Ovary (tissue), 3 donors: ENCODE results near the gene PTPRN.

Source experiments
- CTCF ChIP-seq, 3 donors: fragments of 450-650 bp in 2 of 3; fragments of 200-600 bp in 1 of 3; IDR thresholded peaks; one replicate each; pipeline versions ENCODE4 v1.5.1 to v1.8.0; 2016 to 2022; ENCODE audit warnings: antibody characterized with exemption in 3 of 3, mild to moderate bottlenecking in 1 of 3
- POLR2A ChIP-seq: fragments of 450-650 bp; IDR thresholded peaks from one replicate; pipeline ENCODE4 v1.6.1; 2017; ENCODE audit warnings: antibody characterized with exemption, mild to moderate bottlenecking, moderate library complexity
- donor health status: DM: no; HTN: no; CAD: no.

- TF ChIP-seq POLR2A = no peak
- no peak for TF ChIP-seq CTCF (IDR thresholded peaks at IDR 0.05)
Measured at GRCh38 chr2:219293736-219294231, 15.4 kb downstream of the PTPRN start.
